MM.1S (cell line): ENCODE measurements around the gene KDM4C.

Source experiments
- CTCF ChIP-seq: fragments of 300-600 bp; sonication (generic); IDR thresholded peaks from 2 replicates; pipeline ENCODE4 v1.5.1; 2016; ENCODE audit warnings: antibody characterized with exemption, low read length, mixed read lengths
- EZH2phosphoT487 ChIP-seq: fragments of 300-600 bp; sonication (generic); IDR thresholded peaks from 2 replicates; pipeline ENCODE4 v1.6.1; 2018; ENCODE audit warnings: antibody characterized with exemption, low read length

GRCh38 chr9:7108936-7109335, 351.2 kb downstream of the KDM4C start:
- TF ChIP-seq CTCF (no peak), EZH2phosphoT487 (no peak)
